ENCODE data around the gene PRDM10. TPM values are rescaled to one million over a fixed set of nuclear protein-coding genes. Genes with fewer than 3 reads are reported as not detected.

The PRDM10 gene
- total RNA-seq, 1 experiment from 2014 or later: 18.1 TPM

DNA sequence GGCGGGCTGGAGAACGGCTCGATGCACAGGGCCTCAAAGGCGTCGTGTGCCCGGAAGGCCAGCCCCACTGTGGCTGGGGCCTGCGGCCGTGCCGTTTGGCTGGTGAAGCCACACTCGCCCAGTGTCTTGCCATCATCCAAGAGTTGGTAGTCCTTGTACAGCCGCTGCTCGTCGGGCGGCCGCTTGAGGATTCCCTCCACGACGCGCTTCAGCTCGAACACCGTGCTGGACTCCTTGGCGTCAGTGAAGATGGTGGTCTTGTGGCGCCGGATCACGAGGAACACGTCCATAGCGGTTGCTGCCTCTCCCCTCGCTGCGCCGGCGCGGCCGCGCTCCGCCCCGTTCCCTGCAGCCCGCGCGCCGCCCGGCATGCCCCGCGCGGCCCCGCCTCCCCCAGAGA, 30.3 kb upstream of the PRDM10 start:
- H3K9me3 ChIP-seq (ENCODE audit: low read depth, low read length, poor library complexity, severe bottlenecking): no peaks in the 10 kb centered on the region
- H3K27ac ChIP-seq (ENCODE audit: low read depth, low read length, poor library complexity, severe bottlenecking): no peak overlapping the region
- H3K36me3 ChIP-seq (ENCODE audit: insufficient read depth, low read length, poor library complexity, severe bottlenecking): no peaks in the 10 kb centered on the region
- no peak for TF ChIP-seq EZH2 (IDR thresholded peaks at IDR 0.05; ENCODE audit: borderline replicate concordance, low read depth, low read length, poor library complexity, severe bottlenecking)
- TF ChIP-seq, protein P1, sequence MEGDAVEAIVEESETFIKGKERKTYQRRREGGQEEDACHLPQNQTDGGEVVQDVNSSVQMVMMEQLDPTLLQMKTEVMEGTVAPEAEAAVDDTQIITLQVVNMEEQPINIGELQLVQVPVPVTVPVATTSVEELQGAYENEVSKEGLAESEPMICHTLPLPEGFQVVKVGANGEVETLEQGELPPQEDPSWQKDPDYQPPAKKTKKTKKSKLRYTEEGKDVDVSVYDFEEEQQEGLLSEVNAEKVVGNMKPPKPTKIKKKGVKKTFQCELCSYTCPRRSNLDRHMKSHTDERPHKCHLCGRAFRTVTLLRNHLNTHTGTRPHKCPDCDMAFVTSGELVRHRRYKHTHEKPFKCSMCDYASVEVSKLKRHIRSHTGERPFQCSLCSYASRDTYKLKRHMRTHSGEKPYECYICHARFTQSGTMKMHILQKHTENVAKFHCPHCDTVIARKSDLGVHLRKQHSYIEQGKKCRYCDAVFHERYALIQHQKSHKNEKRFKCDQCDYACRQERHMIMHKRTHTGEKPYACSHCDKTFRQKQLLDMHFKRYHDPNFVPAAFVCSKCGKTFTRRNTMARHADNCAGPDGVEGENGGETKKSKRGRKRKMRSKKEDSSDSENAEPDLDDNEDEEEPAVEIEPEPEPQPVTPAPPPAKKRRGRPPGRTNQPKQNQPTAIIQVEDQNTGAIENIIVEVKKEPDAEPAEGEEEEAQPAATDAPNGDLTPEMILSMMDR (conservative IDR thresholded peaks at IDR 0.05; ENCODE audit: low read depth, low read length): no peak
- intact Hi-C loops (cut with micrococcal nuclease; ENCODE audit: unreplicated experiment): no loop called here
- ChIA-PET POLR2A (ENCODE audit: low non-redundant PET) (no interaction called here), CTCF (no interaction called here)
- H3K4me1 ChIP-seq (ENCODE audit: insufficient read depth, low read length, poor library complexity, severe bottlenecking): no peaks in the 10 kb centered on the region
- H3K27me3 ChIP-seq (replicated peaks; ENCODE audit: insufficient read depth, low read depth, low read length, poor library complexity): no peaks in the 10 kb centered on the region
- no peak for DNase-seq (ENCODE audit: low spot score)
- H3K4me3 ChIP-seq (ENCODE audit: low read depth, low read length, poor library complexity, severe bottlenecking): no peak overlapping the region
- no TSS peak for BruUV-seq (replicated peaks)

DNA sequence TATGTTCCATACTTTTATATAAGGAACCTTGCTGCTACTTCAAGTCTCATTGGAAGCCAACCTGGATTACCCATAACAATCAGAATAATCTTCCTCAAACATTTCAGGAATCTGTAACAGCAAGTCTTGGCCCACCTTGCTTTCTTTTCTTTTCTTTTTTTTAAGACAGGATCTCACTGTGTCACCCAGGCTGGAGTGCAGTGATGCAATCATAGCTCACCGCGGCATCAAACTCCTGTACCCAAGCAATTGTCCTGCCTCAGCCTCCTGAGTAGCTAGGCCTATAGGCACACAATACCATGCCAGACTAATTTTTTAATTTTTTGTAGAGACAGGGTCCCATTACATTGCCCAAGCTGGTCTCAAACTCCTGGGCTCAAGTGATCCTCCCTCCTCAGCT, 29.3 kb upstream of the PRDM10 start:
- Histone ChIP-seq H3K9me3 (ENCODE audit: low read depth, low read length, poor library complexity, severe bottlenecking) (no peaks in the 10 kb centered on the region), H3K27ac (ENCODE audit: low read depth, low read length, poor library complexity, severe bottlenecking) (no peak overlapping the region), H3K36me3 (ENCODE audit: insufficient read depth, low read length, poor library complexity, severe bottlenecking) (no peaks in the 10 kb centered on the region), H3K4me3 (ENCODE audit: low read depth, low read length, poor library complexity, severe bottlenecking) (no peak overlapping the region), H3K27me3 (replicated peaks; ENCODE audit: insufficient read depth, low read depth, low read length, poor library complexity) (no peaks in the 10 kb centered on the region), H3K4me1 (ENCODE audit: insufficient read depth, low read length, poor library complexity, severe bottlenecking) (no peaks in the 10 kb centered on the region)
- no peak for TF ChIP-seq EZH2 (IDR thresholded peaks at IDR 0.05; ENCODE audit: borderline replicate concordance, low read depth, low read length, poor library complexity, severe bottlenecking)
- TF ChIP-seq, protein P1 (conservative IDR thresholded peaks at IDR 0.05; ENCODE audit: low read depth, low read length): no peak
- intact Hi-C loops (cut with micrococcal nuclease; ENCODE audit: unreplicated experiment): no loop called here
- POLR2A ChIA-PET (ENCODE audit: low non-redundant PET): no interaction called here
- BruUV-seq (replicated peaks): no TSS peak
- CTCF ChIA-PET: no interaction called here
- no peak for DNase-seq (ENCODE audit: low spot score)

DNA sequence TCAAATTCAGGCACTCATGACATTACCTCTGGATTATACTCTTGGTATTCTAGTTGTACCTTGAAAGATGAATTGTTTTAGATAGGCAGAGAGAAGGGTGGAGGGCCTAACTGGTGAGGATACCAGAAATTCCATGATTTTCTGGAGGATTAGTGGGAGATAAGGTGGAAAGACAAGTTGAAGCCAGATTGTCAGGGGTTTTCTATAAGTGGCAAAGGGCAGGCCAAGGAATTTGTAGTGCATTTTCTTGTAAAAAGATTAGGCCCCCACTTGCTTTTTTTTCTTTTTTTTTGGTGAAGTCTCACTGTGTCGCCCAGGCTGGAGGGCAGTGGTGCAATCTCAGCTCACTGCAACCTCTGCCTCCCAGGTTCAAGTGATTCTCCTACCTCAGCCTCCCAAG, 28.4 kb upstream of the PRDM10 start:
- ChIA-PET POLR2A (ENCODE audit: low non-redundant PET) (no interaction called here), CTCF (no interaction called here)
- no peak for DNase-seq (ENCODE audit: low spot score)
- Histone ChIP-seq H3K4me1 (ENCODE audit: insufficient read depth, low read length, poor library complexity, severe bottlenecking) (no peaks in the 10 kb centered on the region), H3K27me3 (replicated peaks; ENCODE audit: insufficient read depth, low read depth, low read length, poor library complexity) (no peaks in the 10 kb centered on the region), H3K27ac (ENCODE audit: low read depth, low read length, poor library complexity, severe bottlenecking) (no peak overlapping the region), H3K4me3 (ENCODE audit: low read depth, low read length, poor library complexity, severe bottlenecking) (no peak overlapping the region), H3K36me3 (ENCODE audit: insufficient read depth, low read length, poor library complexity, severe bottlenecking) (no peaks in the 10 kb centered on the region), H3K9me3 (ENCODE audit: low read depth, low read length, poor library complexity, severe bottlenecking) (no peaks in the 10 kb centered on the region)
- intact Hi-C loops (cut with micrococcal nuclease; ENCODE audit: unreplicated experiment): no loop called here
- no peak for TF ChIP-seq EZH2 (IDR thresholded peaks at IDR 0.05; ENCODE audit: borderline replicate concordance, low read depth, low read length, poor library complexity, severe bottlenecking)
- TF ChIP-seq, protein P1 (conservative IDR thresholded peaks at IDR 0.05; ENCODE audit: low read depth, low read length): no peak
- BruUV-seq (replicated peaks): no TSS peak

Measured in A673 (cell line).